Upper lobe of left lung (tissue), 6 donors: ENCODE data around the gene PIP4K2B. TPM values are rescaled to one million over a fixed set of nuclear protein-coding genes. Genes with fewer than 3 reads are reported as not detected.

Source experiments
- ATAC-seq, 2 donors: fragments of 200-7000 bp; cut with Tn5 transposase; one replicate each; pipeline ENCODE4 v1.9.1; 2022; ENCODE audit warnings: mild to moderate bottlenecking in 2 of 2, moderate library complexity in 2 of 2; ENCODE audit not compliant: low FRiP score in 2 of 2
- DNase-seq, 2 donors: peaks; one replicate each; pipeline ENCODE4 v3.0.0-alpha.2; 2019 to 2020
- H3K27ac ChIP-seq, 4 donors: fragments of 200-600 bp; sonication (generic); one replicate each; pipeline ENCODE4 v1.5.1; 2016 to 2019
- H3K27me3 ChIP-seq, 4 donors: fragments of 200-600 bp; sonication (generic); one replicate each; pipeline ENCODE4 v1.5.1; 2017 to 2019
- H3K36me3 ChIP-seq, 4 donors: fragments of 200-600 bp; sonication (generic); one replicate each; pipeline ENCODE4 v1.5.1; 2016 to 2019
- H3K4me1 ChIP-seq, 4 donors: fragments of 200-600 bp; sonication (generic); one replicate each; pipeline ENCODE4 v1.5.1; 2018 to 2019
- H3K4me3 ChIP-seq, 4 donors: fragments of 200-600 bp; sonication (generic); one replicate each; pipeline ENCODE4 v1.5.1; 2017 to 2019; ENCODE audit warnings: mild to moderate bottlenecking in 2 of 4, moderate library complexity in 1 of 4
- H3K9me3 ChIP-seq, 4 donors: fragments of 200-600 bp; sonication (generic); one replicate each; pipeline ENCODE4 v1.5.1; 2018 to 2019
- EP300 ChIP-seq, 4 donors: sonication (generic); formaldehyde crosslinking; IDR thresholded peaks; one replicate each; pipeline ENCODE4 v1.5.1; 2017; ENCODE audit warnings: antibody characterized with exemption in 4 of 4, control low read depth in 2 of 4
- POLR2A ChIP-seq, 4 donors: fragments of 450-650 bp; IDR thresholded peaks; one replicate each; pipeline ENCODE4 v1.5.1; 2016 to 2017; ENCODE audit warnings: antibody characterized with exemption in 4 of 4, mild to moderate bottlenecking in 2 of 4
- POLR2AphosphoS5 ChIP-seq, 2 donors: sonication (generic); formaldehyde crosslinking; IDR thresholded peaks; one replicate each; pipeline ENCODE4 v1.5.1; 2017; ENCODE audit warnings: antibody characterized with exemption in 2 of 2
- WGBS, 2 donors: methylation state at CpG; one replicate each; pipeline ENCODE4 v1.1.5; 2017 to 2018; 5-methylcytosine and 5-hydroxymethylcytosine counted together
- total RNA-seq, 6 donors: library from RNA; depleted of rRNA in 4 of 6; stranded (reverse); fragments of >200 nt in 4 of 6; gene quantifications; one replicate each; pipeline versions ENCODE4 v1.1.0 to v1.2.1, GENCODE V29; 2016 to 2021
- TF ChIP-seq, protein P1 (sequence below), 6 experiments: fragments of 450-650 bp in 4 of 6; fragments of 200-600 bp in 2 of 6; sonication (generic) in 2 of 6; IDR thresholded peaks; one replicate each; pipeline ENCODE4 v1.5.1; 2016 to 2019; ENCODE audit warnings: antibody characterized with exemption in 6 of 6
- donor health status: DM: no; HTN: no; CAD: no; lungs with moderate emphysema.
- donor health status: DM: no; HTN: yes; CAD: no; lungs with severe emphysema.

Gene PIP4K2B
- total RNA-seq, 6 donors from 2014 or later = 36.3 to 67.1 (median 38.8) TPM

DNA sequence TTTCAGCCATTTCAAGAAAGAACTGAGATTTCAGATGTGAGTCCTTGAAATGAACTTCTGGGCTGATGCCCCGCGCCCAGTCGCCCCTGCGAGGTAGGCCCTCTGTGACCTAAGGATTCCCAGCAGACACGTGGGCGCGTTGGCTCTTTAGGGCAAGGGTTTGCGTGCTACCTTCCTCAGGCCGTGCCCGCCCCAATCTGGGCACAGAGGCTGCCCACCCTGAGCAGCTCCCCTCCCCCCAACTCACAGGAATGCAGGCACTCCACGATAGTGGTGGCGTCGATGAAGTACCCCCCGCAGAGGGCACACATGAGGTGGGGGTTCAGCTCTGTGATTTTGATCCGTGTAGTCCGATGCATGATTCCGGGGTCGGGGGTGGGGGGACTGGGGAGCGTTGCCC is 59.3 kb downstream of the PIP4K2B start:
- H3K9me3 ChIP-seq = no peaks in the 10 kb centered on the region
- no peak overlapping the region for H3K27ac ChIP-seq
- DNase-seq = no peak
- H3K36me3 ChIP-seq = peaks cover 3 to 49% (median 38%) of the 10 kb centered on the region in 4 donors
- no peak for ATAC-seq
- no peaks in the 10 kb centered on the region for H3K27me3 ChIP-seq
- H3K4me3 ChIP-seq = no peak overlapping the region
- no peak for TF ChIP-seq POLR2AphosphoS5 (IDR thresholded peaks at IDR 0.05)
- TF ChIP-seq, protein P1, sequence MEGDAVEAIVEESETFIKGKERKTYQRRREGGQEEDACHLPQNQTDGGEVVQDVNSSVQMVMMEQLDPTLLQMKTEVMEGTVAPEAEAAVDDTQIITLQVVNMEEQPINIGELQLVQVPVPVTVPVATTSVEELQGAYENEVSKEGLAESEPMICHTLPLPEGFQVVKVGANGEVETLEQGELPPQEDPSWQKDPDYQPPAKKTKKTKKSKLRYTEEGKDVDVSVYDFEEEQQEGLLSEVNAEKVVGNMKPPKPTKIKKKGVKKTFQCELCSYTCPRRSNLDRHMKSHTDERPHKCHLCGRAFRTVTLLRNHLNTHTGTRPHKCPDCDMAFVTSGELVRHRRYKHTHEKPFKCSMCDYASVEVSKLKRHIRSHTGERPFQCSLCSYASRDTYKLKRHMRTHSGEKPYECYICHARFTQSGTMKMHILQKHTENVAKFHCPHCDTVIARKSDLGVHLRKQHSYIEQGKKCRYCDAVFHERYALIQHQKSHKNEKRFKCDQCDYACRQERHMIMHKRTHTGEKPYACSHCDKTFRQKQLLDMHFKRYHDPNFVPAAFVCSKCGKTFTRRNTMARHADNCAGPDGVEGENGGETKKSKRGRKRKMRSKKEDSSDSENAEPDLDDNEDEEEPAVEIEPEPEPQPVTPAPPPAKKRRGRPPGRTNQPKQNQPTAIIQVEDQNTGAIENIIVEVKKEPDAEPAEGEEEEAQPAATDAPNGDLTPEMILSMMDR (IDR thresholded peaks at IDR 0.05) = no peak
- TF ChIP-seq POLR2A (IDR thresholded peaks at IDR 0.05) = no peak
- no peak for TF ChIP-seq EP300 (IDR thresholded peaks at IDR 0.05)
- peaks cover 34 to 38% (median 37%) of the 10 kb centered on the region in 4 donors for H3K4me1 ChIP-seq
- 67 to 77% methylated on average over 3 to 19 of the region's 19 CpGs for WGBS, 2 donors

DNA sequence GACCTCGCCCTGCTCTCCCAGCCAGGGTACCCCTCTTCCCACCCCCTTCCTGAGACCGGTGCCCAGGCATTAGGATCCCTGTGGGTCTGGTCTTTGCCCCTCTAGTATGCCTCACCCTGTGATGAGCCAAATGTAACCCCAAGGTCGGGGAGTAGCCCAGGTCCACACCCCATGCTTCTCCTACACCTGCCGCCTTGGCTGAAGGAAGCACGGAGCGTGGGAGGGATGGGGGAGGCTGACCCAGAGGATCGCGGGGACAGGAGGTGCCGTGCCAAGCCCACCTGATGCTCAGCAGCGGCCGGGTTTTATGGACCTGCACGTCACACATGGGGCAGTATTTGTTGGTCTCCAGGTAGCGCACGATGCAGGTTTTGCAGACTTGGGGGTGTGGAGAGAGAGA is 60.1 kb downstream of the PIP4K2B start:
- Histone ChIP-seq H3K9me3 (no peaks in the 10 kb centered on the region), H3K4me1 (peaks cover 31 to 38% (median 36%) of the 10 kb centered on the region in 4 donors), H3K27ac (no peak overlapping the region)

DNA sequence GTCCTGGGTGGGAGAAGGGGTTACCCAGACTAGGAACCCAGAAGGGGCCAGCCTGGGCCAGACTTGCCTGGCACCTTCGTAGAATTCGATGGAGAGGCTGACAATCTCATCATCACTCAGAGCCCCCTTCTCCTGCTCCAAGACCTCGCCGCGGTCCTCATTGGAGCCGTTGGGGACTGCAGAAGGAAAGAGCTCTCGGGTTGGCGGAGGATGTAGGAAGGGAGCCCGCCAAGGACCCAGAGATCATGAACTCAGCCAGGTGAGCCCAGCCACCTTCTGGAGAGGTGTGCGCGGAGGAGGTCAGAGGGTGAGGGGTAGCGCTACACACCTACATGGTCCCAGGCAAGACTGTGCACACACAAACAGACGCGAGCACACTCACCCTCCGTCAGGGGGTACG is 60.7 kb downstream of the PIP4K2B start:
- Histone ChIP-seq H3K4me3 (no peak overlapping the region), H3K36me3 (peaks cover 3 to 56% (median 42%) of the 10 kb centered on the region in 4 donors), H3K9me3 (no peaks in the 10 kb centered on the region), H3K27ac (no peak overlapping the region), H3K4me1 (peaks cover 26 to 36% (median 30%) of the 10 kb centered on the region in 4 donors), H3K27me3 (no peaks in the 10 kb centered on the region)
- WGBS, 2 donors = 91 to 94% methylated on average over 16 of the region's 16 CpGs
- TF ChIP-seq, protein P1 (IDR thresholded peaks at IDR 0.05) = no peak
- TF ChIP-seq EP300 (IDR thresholded peaks at IDR 0.05) (no peak), POLR2AphosphoS5 (IDR thresholded peaks at IDR 0.05) (no peak)
- DNase-seq = no peak
- no peak for ATAC-seq

More for the DNA sequence above, 60.1 kb downstream of the PIP4K2B start:
- DNase-seq (no peak), ATAC-seq (no peak)
- Histone ChIP-seq H3K4me3 (no peak overlapping the region), H3K36me3 (peaks cover 3 to 53% (median 39%) of the 10 kb centered on the region in 4 donors), H3K27me3 (no peaks in the 10 kb centered on the region)
- WGBS, 2 donors = 89 to 93% methylated on average over 14 of the region's 14 CpGs
- TF ChIP-seq POLR2AphosphoS5 (IDR thresholded peaks at IDR 0.05) (no peak), EP300 (IDR thresholded peaks at IDR 0.05) (no peak), POLR2A (IDR thresholded peaks at IDR 0.05) (no peak)
- TF ChIP-seq, protein P1 (IDR thresholded peaks at IDR 0.05) = no peak

DNA sequence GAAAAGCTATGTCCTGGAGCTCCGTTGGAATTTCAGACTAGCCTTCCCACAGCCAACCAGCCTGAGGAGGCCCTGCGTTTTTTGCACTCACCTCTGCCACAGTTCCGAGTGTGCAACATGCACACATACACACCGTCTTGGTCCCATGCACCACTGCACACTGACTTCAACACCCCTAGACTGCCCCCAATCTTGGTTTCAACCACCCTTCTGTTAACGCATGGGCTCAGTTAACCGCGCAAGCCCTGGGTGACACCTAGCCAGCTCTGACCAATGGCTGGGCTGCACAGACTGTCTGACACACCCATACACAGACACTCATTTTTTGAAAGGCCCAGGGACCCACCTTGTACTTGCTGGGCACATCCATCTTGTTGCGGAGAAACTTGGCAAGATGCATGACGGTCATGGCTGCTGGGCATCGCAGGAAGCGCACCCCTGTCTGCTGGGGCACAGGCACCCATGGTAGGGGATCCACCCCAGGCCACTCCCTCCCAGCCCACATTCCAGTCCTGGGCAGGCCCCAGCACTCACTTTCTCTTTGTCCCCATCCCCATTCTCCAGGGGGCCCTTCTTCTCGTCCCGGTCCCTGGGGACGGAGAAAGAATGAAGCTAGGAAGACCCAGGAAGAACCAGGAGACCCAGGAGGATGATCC is 61.2 kb downstream of the PIP4K2B start:
- Histone ChIP-seq H3K27ac (no peak overlapping the region), H3K4me1 (peaks cover 23 to 36% (median 25%) of the 10 kb centered on the region in 4 donors), H3K9me3 (no peaks in the 10 kb centered on the region), H3K27me3 (no peaks in the 10 kb centered on the region), H3K36me3 (peaks cover 3 to 60% (median 47%) of the 10 kb centered on the region in 4 donors), H3K4me3 (no peak overlapping the region)
- TF ChIP-seq EP300 (IDR thresholded peaks at IDR 0.05) (no peak), POLR2AphosphoS5 (IDR thresholded peaks at IDR 0.05) (no peak), POLR2A (IDR thresholded peaks at IDR 0.05) (no peak)
- TF ChIP-seq, protein P1 (IDR thresholded peaks at IDR 0.05) = no peak
- DNase-seq = no peak
- 88 to 92% methylated on average over 11 to 14 of the region's 14 CpGs for WGBS, 2 donors
- no peak for ATAC-seq
